Prostate gland (tissue), 2 donors: ENCODE results near the gene ZMIZ1. TPM values are rescaled to one million over a fixed set of nuclear protein-coding genes. Genes with fewer than 3 reads are reported as not detected.

Experiments
- DNase-seq: peaks from one replicate; pipeline ENCODE4 v3.0.0-alpha.2; 2019; ENCODE audit warnings: low spot score
- H3K27ac ChIP-seq, 2 donors: fragments of 200-600 bp; sonication (generic); 2 replicates each; pipeline ENCODE4 v1.5.1; 2017 to 2019
- H3K27me3 ChIP-seq: fragments of 200-600 bp; sonication (generic); replicated peaks from 2 replicates; pipeline ENCODE4 v1.5.1; 2019; ENCODE audit not compliant: insufficient read depth
- H3K36me3 ChIP-seq, 2 donors: fragments of 200-600 bp; sonication (generic); 1 replicate in 1 of 2; 2 replicates in 1 of 2; pipeline versions ENCODE4 v1.5.1 to v1.8.1; 2017 to 2019
- H3K4me1 ChIP-seq: fragments of 200-600 bp; sonication (generic); replicated peaks from 2 replicates; pipeline ENCODE4 v1.5.1; 2019
- H3K4me3 ChIP-seq, 2 donors: fragments of 200-600 bp; sonication (generic); 2 replicates each; pipeline ENCODE4 v1.5.1; 2017 to 2019
- H3K9me3 ChIP-seq: fragments of 200-600 bp; sonication (generic); 2 replicates; pipeline ENCODE4 v1.5.1; 2017
- CTCF ChIP-seq, 4 experiments: fragments of 200-600 bp in 2 of 4; fragments of 450-650 bp in 2 of 4; sonication (generic) in 2 of 4; IDR thresholded peaks; 1 replicate in 3 of 4; 2 replicates in 1 of 4; pipeline ENCODE4 v1.5.1; 2016 to 2019; ENCODE audit warnings: antibody characterized with exemption in 4 of 4, mild to moderate bottlenecking in 2 of 4, moderate library complexity in 2 of 4
- POLR2A ChIP-seq: fragments of 450-650 bp; IDR thresholded peaks from one replicate; pipeline ENCODE4 v1.6.1; 2016; ENCODE audit warnings: antibody characterized with exemption, mild to moderate bottlenecking
- POLR2AphosphoS5 ChIP-seq: sonication (generic); formaldehyde crosslinking; IDR thresholded peaks from one replicate; pipeline ENCODE4 v1.6.1; 2017; ENCODE audit warnings: antibody characterized with exemption
- WGBS: methylation state at CpG from one replicate; pipeline ENCODE4 v1.1.5; 2018; 5-methylcytosine and 5-hydroxymethylcytosine counted together
- intact Hi-C: fragments of 100-400 bp; cut with DNase I; formaldehyde crosslinking; loops from one replicate; pipeline ENCODE4 v1.14.2; 2022
- total RNA-seq, 2 donors: library from RNA; depleted of rRNA; stranded (reverse); fragments of >200 nt; gene quantifications; one replicate each; pipeline ENCODE4 v1.1.0, GENCODE V29; 2016

Gene ZMIZ1
- total RNA-seq, 2 donors from 2014 or later: 69.6 to 78.5 TPM

GRCh38 chr10:79306644-79307220 lies 238.0 kb downstream of the ZMIZ1 start:
- TF ChIP-seq POLR2AphosphoS5 (no peak), POLR2A (no peak), CTCF (IDR thresholded peaks at IDR 0.05) (no peak)
- no peaks in the 10 kb centered on the region for H3K27me3 ChIP-seq
- intact Hi-C loops: no loop called here
- 98% methylated on average over 8 of the region's 8 CpGs for WGBS
- H3K4me1 ChIP-seq: no peaks in the 10 kb centered on the region
- no peak overlapping the region for H3K27ac ChIP-seq
- peaks cover 22 to 47% of the 10 kb centered on the region in 2 donors for H3K36me3 ChIP-seq
- DNase-seq: no peak
- no peaks in the 10 kb centered on the region for H3K9me3 ChIP-seq
- H3K4me3 ChIP-seq: no peak overlapping the region

DNA sequence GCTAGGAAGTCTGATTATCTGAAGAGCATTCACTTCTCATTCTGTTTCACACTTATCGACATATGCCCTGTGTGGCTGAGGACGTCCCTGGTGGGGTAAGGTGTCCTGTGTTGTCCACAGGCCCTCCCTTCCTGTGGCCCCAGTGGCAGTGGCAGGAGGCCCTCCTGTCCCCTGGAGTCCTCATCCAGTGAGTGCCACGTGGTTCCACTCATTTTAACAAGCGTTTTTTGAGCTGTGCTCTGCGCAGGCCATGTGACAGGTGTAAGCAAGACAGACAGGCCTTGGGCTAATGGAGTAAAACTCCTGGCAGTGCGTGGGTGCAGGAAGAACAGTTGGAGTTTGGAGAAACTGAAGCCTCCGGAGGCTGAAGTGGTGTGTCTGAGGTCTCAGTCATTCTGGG lies 239.2 kb downstream of the ZMIZ1 start:
- H3K9me3 ChIP-seq: no peaks in the 10 kb centered on the region
- no peak overlapping the region for H3K4me3 ChIP-seq
- TF ChIP-seq POLR2AphosphoS5 (no peak), POLR2A (no peak), CTCF (IDR thresholded peaks at IDR 0.05) (no peak)
- H3K27me3 ChIP-seq: no peaks in the 10 kb centered on the region
- intact Hi-C loops: no loop called here
- 73% methylated on average over 7 of the region's 7 CpGs for WGBS
- H3K27ac ChIP-seq: no peak overlapping the region
- H3K4me1 ChIP-seq: no peaks in the 10 kb centered on the region
- peaks cover 17 to 42% of the 10 kb centered on the region in 2 donors for H3K36me3 ChIP-seq
- DNase-seq: no peak

GRCh38 chr10:79308969-79309665 lies 240.4 kb downstream of the ZMIZ1 start:
- no peak overlapping the region for H3K4me3 ChIP-seq
- H3K27ac ChIP-seq: no peak overlapping the region
- no peaks in the 10 kb centered on the region for H3K9me3 ChIP-seq
- no peak for DNase-seq
- H3K27me3 ChIP-seq: no peaks in the 10 kb centered on the region
- intact Hi-C loops: no loop called here
- 89% methylated on average over 11 of the region's 14 CpGs for WGBS
- H3K36me3 ChIP-seq: peaks cover 11 to 34% of the 10 kb centered on the region in 2 donors
- H3K4me1 ChIP-seq: no peaks in the 10 kb centered on the region
- no peak for TF ChIP-seq CTCF (IDR thresholded peaks at IDR 0.05)
- no peak for TF ChIP-seq POLR2AphosphoS5
- TF ChIP-seq POLR2A: no peak

- TF ChIP-seq POLR2AphosphoS5 (no peak), POLR2A (no peak), CTCF (IDR thresholded peaks at IDR 0.05) (no peak)
Measured at GRCh38 chr10:79310200-79310865, 241.6 kb downstream of the ZMIZ1 start.

More at GRCh38 chr10:79310200-79310865, 241.6 kb downstream of the ZMIZ1 start:
- H3K4me3 ChIP-seq: no peak overlapping the region
- H3K27me3 ChIP-seq: no peaks in the 10 kb centered on the region
- intact Hi-C loops: no loop called here
- 80% methylated on average over 29 of the region's 29 CpGs for WGBS
- no peak for DNase-seq
- H3K9me3 ChIP-seq: no peaks in the 10 kb centered on the region
- H3K4me1 ChIP-seq: no peaks in the 10 kb centered on the region
- H3K27ac ChIP-seq: no peak overlapping the region
- peaks cover 9 to 28% of the 10 kb centered on the region in 2 donors for H3K36me3 ChIP-seq
